GM12891 (cell line): ENCODE results near the gene ZNF74.

ENCODE experiments used
- POLR2A ChIP-seq: IDR thresholded peaks from 2 replicates; pipeline ENCODE4 v1.6.1; 2011; ENCODE audit warnings: low read depth, low read length, control low read depth
- POLR2AphosphoS5 ChIP-seq: IDR thresholded peaks from 2 replicates; pipeline ENCODE4 v1.6.1; 2011; ENCODE audit warnings: low read depth, low read length, control low read depth
- SPI1 ChIP-seq: IDR thresholded peaks from 2 replicates; pipeline ENCODE4 v1.6.1; 2011; ENCODE audit warnings: low read depth, low read length, control low read depth
- TAF1 ChIP-seq: IDR thresholded peaks from 2 replicates; pipeline ENCODE4 v1.6.1; 2011; ENCODE audit warnings: low read depth, low read length, control low read depth

- TF ChIP-seq POLR2AphosphoS5 = no peak
- no peak for TF ChIP-seq POLR2A
- TF ChIP-seq TAF1 = no peak
- TF ChIP-seq SPI1 = no peak
These were observed 7.6 kb upstream of the ZNF74 start for GRCh38 chr22:20386336-20386735.
